GM23248 (cell line): ENCODE results near the gene SMCHD1. TPM values are rescaled to one million over a fixed set of nuclear protein-coding genes. Genes with fewer than 3 reads are reported as not detected.
"Not testable (repeated sequence)": the region's sequence is repeated elsewhere in the genome, so short reads cannot be mapped to it uniquely, and the experiment has no call there.

Experiments used
- DNase-seq: peaks from one replicate; pipeline ENCODE4 v3.0.0-alpha.2; 2015
- H2AFZ ChIP-seq: fragments of 200-600 bp; sonication (generic); 2 replicates; pipeline ENCODE4 v1.6.1; 2016; ENCODE audit warnings: antibody characterized with exemption
- H3F3A ChIP-seq: fragments of 200-600 bp; sonication (generic); 2 replicates; pipeline ENCODE4 v1.6.1; 2016; ENCODE audit warnings: mild to moderate bottlenecking, antibody characterized with exemption, mixed run types; ENCODE audit not compliant: insufficient read depth
- H3K27ac ChIP-seq: fragments of 200-600 bp; sonication (generic); 2 replicates; pipeline ENCODE4 v1.5.1; 2016; ENCODE audit warnings: mild to moderate bottlenecking
- H3K27me3 ChIP-seq: fragments of 200-600 bp; sonication (generic); replicated peaks from 2 replicates; pipeline ENCODE4 v1.6.1; 2016; ENCODE audit warnings: mild to moderate bottlenecking; ENCODE audit not compliant: insufficient read depth
- H3K36me3 ChIP-seq: fragments of 200-600 bp; sonication (generic); 2 replicates; pipeline ENCODE4 v1.6.1; 2016; ENCODE audit warnings: low read depth, mild to moderate bottlenecking
- H3K4me1 ChIP-seq: fragments of 200-600 bp; sonication (generic); 2 replicates; pipeline ENCODE4 v1.6.1; 2016; ENCODE audit warnings: mild to moderate bottlenecking; ENCODE audit not compliant: insufficient read depth
- H3K4me2 ChIP-seq: fragments of 200-600 bp; sonication (generic); one replicate; pipeline ENCODE4 v1.6.1; 2016; ENCODE audit warnings: mild to moderate bottlenecking; ENCODE audit not compliant: unreplicated experiment
- H3K4me3 ChIP-seq: fragments of 200-600 bp; sonication (generic); 2 replicates; pipeline ENCODE4 v1.5.1; 2016; ENCODE audit warnings: mild to moderate bottlenecking
- H3K79me2 ChIP-seq: fragments of 200-600 bp; sonication (generic); 2 replicates; pipeline ENCODE4 v1.6.1; 2016; ENCODE audit warnings: mild to moderate bottlenecking; ENCODE audit not compliant: insufficient read depth
- H3K9ac ChIP-seq: fragments of 200-600 bp; sonication (generic); 2 replicates; pipeline ENCODE4 v1.6.1; 2016; ENCODE audit warnings: mild to moderate bottlenecking
- H3K9me2 ChIP-seq: fragments of 200-600 bp; sonication (generic); 2 replicates; pipeline ENCODE4 v1.6.1; 2016; ENCODE audit warnings: mixed run types, mild to moderate bottlenecking, moderate library complexity; ENCODE audit not compliant: insufficient read depth
- H3K9me3 ChIP-seq: fragments of 200-600 bp; sonication (generic); one replicate; pipeline ENCODE4 v1.6.1; 2017; ENCODE audit warnings: low read depth
- H4K20me1 ChIP-seq: fragments of 200-600 bp; sonication (generic); 2 replicates; pipeline ENCODE4 v1.6.0; 2016; ENCODE audit not compliant: insufficient read depth
- EZH2 ChIP-seq: fragments of 200-600 bp; sonication (generic); IDR thresholded peaks from 2 replicates; pipeline ENCODE4 v1.6.1; 2018; ENCODE audit warnings: antibody characterized with exemption, mild to moderate bottlenecking; ENCODE audit not compliant: insufficient read depth, poor library complexity, severe bottlenecking
- EZH2phosphoT487 ChIP-seq: fragments of 200-600 bp; sonication (generic); IDR thresholded peaks from 2 replicates; pipeline ENCODE4 v1.6.1; 2018; ENCODE audit warnings: antibody characterized with exemption, moderate library complexity, mild to moderate bottlenecking, low read depth; ENCODE audit not compliant: insufficient read depth
- WGBS, 2 experiments: methylation state at CpG; one replicate each; pipeline ENCODE4 v1.1.6; 2015 to 2017; ENCODE audit warnings: low lambda C conversion rate in 2 of 2, low coverage in 1 of 2; ENCODE audit errors: missing lambda C conversion rate in 2 of 2; 5-methylcytosine and 5-hydroxymethylcytosine counted together
- in situ Hi-C: fragments of 300-500 bp; cut with MboI; formaldehyde crosslinking; loops from 2 replicates; pipeline ENCODE4 v1.15.0; 2020
- polyA plus RNA-seq: library from polyadenylated mRNA; unstranded; fragments of >200 nt; fragmentation: Nextera tagmentation; extraction: Ambion mirVana; gene quantifications from 2 replicates; pipeline ENCODE4 v1.2.1, GENCODE V29; 2016
- total RNA-seq: library from RNA; depleted of rRNA; stranded (reverse); fragments of >200 nt; shearing (Covaris generic); gene quantifications from 2 replicates; pipeline ENCODE4 v1.2.3, GENCODE V29; 2014

Gene SMCHD1
- total and polyA plus RNA-seq, 2 experiments from 2014 or later, result 6.4 to 34.0 TPM

DNA sequence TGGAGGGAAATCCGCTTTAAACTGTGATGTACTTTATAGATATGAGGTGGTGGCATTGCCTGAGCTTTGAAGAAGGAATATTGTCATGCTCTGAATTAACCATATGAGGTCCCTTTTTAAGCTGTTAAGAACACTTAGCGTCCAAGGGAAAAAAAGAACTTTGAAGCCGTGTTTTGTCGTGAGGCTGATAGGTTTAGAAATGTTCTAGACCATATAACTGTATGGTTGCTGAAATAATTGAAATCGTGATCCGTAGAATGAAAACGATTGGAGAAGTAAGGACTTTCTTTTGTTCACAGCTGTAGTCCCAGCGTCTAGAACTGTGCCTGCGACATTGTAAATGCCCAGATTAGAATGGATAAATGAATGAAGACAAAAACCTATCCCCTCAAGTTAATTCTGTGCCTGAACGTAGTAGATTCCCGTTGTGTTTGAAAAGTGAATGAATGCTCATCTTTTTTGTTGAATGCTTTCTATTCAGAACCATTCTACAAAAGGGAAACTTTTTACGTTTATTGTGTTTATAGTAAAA lies 1.5 kb downstream of the SMCHD1 start:
- peak overlapping the region; percentile 89 for H3K4me2 ChIP-seq
- peak overlapping the region; percentile 80 for H3K4me3 ChIP-seq
- TF ChIP-seq EZH2phosphoT487, result no peak
- peaks cover 4% of the 10 kb centered on the region; the same call in 1 of the 2 replicates for H4K20me1 ChIP-seq
- peak overlapping the region; percentile 82 for H3K27ac ChIP-seq
- peak overlapping the region; percentile 93 for H3K9ac ChIP-seq
- H3K9me3 ChIP-seq, result no peaks in the 10 kb centered on the region
- H3F3A ChIP-seq, result peaks cover 15% of the 10 kb centered on the region
- peaks cover 23% of the 10 kb centered on the region for H3K4me1 ChIP-seq
- DNase-seq, result peak; percentile 20
- H3K9me2 ChIP-seq, result no peaks in the 10 kb centered on the region
- H2AFZ ChIP-seq, result peak overlapping the region; percentile 84
- in situ Hi-C loops, result no loop called here
- H3K27me3 ChIP-seq, result no peaks in the 10 kb centered on the region
- H3K36me3 ChIP-seq, result no peaks in the 10 kb centered on the region
- WGBS, 2 experiments, result 2% methylated on average over 12 of the region's 12 CpGs
- H3K79me2 ChIP-seq, result peaks cover 61% of the 10 kb centered on the region

DNA sequence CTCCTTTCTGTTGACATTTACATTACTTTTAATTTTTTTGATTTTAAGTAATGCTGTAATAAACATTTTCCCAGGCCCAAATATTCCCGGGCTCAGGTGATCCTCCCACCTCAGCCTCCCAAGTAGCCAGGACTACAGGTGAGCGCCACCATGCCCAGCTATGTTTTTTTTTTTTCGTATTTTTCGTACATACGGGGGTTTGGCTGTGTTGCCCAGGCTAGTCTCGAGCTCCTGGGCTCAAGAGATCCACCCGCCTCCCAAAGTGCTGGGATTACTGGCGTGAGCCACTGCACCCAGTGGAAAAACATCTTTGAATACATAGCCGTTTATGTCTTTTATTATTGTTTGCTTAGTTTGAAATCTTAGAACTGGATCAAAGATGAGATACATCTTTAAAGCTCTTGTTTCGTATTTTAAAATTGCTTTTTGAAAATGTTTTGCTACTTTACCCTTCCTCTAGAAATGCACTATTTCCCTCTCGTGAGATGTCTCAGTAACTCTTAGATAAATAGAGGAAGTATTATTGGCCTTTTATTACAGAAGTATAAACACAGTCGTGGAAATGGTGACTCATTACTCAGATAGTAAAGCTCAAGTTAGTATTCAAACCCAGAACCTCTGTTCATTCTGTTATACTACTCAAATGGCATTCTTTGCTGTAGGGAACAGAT lies 2.4 kb downstream of the SMCHD1 start:
- no peak overlapping the region for H2AFZ ChIP-seq

DNA sequence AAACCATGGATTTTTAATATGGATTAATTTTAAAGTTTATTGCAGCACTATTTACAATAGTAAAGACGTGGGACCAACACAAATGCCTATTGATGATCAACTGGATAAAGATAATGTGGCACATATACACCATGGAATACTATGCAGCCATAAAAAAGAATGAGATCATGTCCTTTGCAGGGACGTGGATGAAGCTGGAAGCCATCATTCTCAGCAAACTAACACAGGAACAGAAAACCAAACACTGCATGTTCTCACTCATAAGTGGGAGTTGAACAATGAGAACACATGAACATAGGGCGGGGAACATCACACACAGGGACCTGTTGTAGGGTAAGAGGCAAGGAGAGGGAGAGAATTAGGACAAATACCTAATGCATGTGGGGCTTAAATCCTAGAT lies 5.3 kb downstream of the SMCHD1 start:
- peaks cover 12% of the 10 kb centered on the region for H3F3A ChIP-seq
- WGBS, 2 experiments, result 95 to 96% methylated on average over 3 of the region's 3 CpGs
- DNase-seq, H3K9me3 ChIP-seq, H3K36me3 ChIP-seq, H3K4me3 ChIP-seq, H3K27me3 ChIP-seq, H3K9me2 ChIP-seq, in situ Hi-C loops, H3K4me2 ChIP-seq, H4K20me1 ChIP-seq, H2AFZ ChIP-seq, H3K27ac ChIP-seq, H3K9ac ChIP-seq: not testable (repeated sequence)
- H3K4me1 ChIP-seq, result peaks cover 23% of the 10 kb centered on the region
- H3K79me2 ChIP-seq, result peaks cover 99% of the 10 kb centered on the region

More for the DNA sequence above, 2.4 kb downstream of the SMCHD1 start:
- Histone ChIP-seq H3K27me3 (no peaks in the 10 kb centered on the region), H3K79me2 (peaks cover 70% of the 10 kb centered on the region), H3K36me3 (no peaks in the 10 kb centered on the region), H3K4me2 (peak overlapping the region; percentile 89), H3K27ac (peak overlapping the region; percentile 82), H3K9ac (peak overlapping the region; percentile 93), H3K4me1 (peaks cover 23% of the 10 kb centered on the region), H3K4me3 (peak overlapping the region; percentile 80), H3F3A (peaks cover 15% of the 10 kb centered on the region), H3K9me2 (no peaks in the 10 kb centered on the region), H4K20me1 (peaks cover 4% of the 10 kb centered on the region; the same call in 1 of the 2 replicates), H3K9me3 (no peaks in the 10 kb centered on the region)
- WGBS, 2 experiments, result 47 to 51% methylated on average over 12 of the region's 12 CpGs
- no peak for TF ChIP-seq EZH2phosphoT487
- TF ChIP-seq EZH2, result no peak
- peak; percentile 92 for DNase-seq
- in situ Hi-C loops, result no loop called here

DNA sequence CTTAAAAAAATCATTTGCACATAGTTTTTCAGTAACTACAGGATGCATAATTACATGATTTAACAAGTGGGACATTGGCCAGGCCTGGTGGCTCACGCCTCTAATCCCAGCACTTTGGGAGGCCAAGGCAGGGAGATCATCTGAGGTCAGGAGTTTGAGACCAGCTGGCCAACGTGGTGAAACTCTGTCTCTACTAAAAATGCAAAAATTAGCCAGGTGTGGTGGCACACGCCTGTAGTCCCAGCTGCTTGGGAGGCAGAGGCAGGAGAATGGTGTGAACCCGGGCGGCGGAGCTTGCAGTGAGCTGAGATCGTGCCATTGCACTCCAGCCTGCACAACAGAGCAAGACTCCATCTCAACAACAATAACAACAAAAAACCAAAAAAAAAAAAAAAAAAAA lies 6.8 kb downstream of the SMCHD1 start:
- H3K9ac ChIP-seq, H3K27ac ChIP-seq, H3K4me3 ChIP-seq, in situ Hi-C loops, H3K9me3 ChIP-seq, H3K4me2 ChIP-seq, H3F3A ChIP-seq, H3K36me3 ChIP-seq, H4K20me1 ChIP-seq, H2AFZ ChIP-seq, H3K9me2 ChIP-seq, DNase-seq, H3K27me3 ChIP-seq: not testable (repeated sequence)
- Histone ChIP-seq H3K4me1 (peaks cover 20% of the 10 kb centered on the region), H3K79me2 (peaks cover 99% of the 10 kb centered on the region)
- WGBS, 2 experiments, result 84% methylated on average over 7 of the region's 7 CpGs

DNA sequence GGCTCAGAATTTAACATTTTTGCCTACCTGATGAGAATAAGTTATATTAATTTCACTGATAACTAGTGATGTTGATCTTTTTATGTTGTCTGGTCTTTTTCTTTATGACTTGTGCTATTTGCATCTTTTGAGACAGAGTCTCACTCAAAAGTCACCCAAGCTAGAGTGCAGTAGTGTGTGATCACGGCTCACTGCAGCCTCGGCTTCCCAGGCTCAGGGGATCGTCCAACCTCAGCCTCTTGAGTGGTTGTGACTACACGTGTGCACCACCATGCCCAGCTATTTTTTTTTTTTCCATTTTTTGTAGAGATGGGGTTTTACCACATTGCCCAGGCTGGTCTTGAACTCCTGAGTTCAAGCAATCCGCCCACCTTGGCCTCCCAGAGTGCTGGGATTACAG lies 7.5 kb downstream of the SMCHD1 start:
- peaks cover under 1% of the 10 kb centered on the region; the same call in 1 of the 2 replicates for H3K36me3 ChIP-seq
- no peak overlapping the region for H2AFZ ChIP-seq
- peaks cover 4% of the 10 kb centered on the region; the same call in 1 of the 2 replicates for H4K20me1 ChIP-seq
- H3K9ac ChIP-seq, result no peak overlapping the region
- H3K27ac ChIP-seq, result no peak overlapping the region
- H3K4me1 ChIP-seq, result peaks cover 14% of the 10 kb centered on the region
- H3K4me2 ChIP-seq, result no peak overlapping the region
- in situ Hi-C loops, result no loop called here
- TF ChIP-seq EZH2phosphoT487, result no peak
- no peak for TF ChIP-seq EZH2
- no peak for DNase-seq
- H3K4me3 ChIP-seq, result no peak overlapping the region
- H3F3A ChIP-seq, result peaks cover 6% of the 10 kb centered on the region
- WGBS, 2 experiments, result 88% methylated on average over 5 of the region's 5 CpGs
- H3K27me3 ChIP-seq, result no peaks in the 10 kb centered on the region
- H3K9me3 ChIP-seq, result no peaks in the 10 kb centered on the region
- H3K79me2 ChIP-seq, result peaks cover 98% of the 10 kb centered on the region
- no peaks in the 10 kb centered on the region for H3K9me2 ChIP-seq
